GM23338 (cell line): Measurements from ENCODE around the gene SLC4A5. TPM values are rescaled to one million over a fixed set of nuclear protein-coding genes. Genes with fewer than 3 reads are reported as not detected.
A peak's percentile ranks its signal among the peaks of the same experiment; 100 is the strongest.

Experiments used
- ATAC-seq: fragments of 200-7000 bp; cut with Tn5 transposase; 3 replicates; pipeline ENCODE4 v1.9.1; 2020
- DNase-seq: peaks from one replicate; pipeline ENCODE4 v3.0.0-alpha.2; 2015; ENCODE audit warnings: low spot score
- H2AFZ ChIP-seq: fragments of 200-600 bp; sonication (generic); 2 replicates; pipeline ENCODE4 v1.8.0; 2016; ENCODE audit warnings: antibody characterized with exemption, mild to moderate bottlenecking, moderate library complexity
- H3F3A ChIP-seq: fragments of 200-600 bp; sonication (generic); replicated peaks from 2 replicates; pipeline ENCODE4 v1.8.0; 2017; ENCODE audit warnings: antibody characterized with exemption, mixed run types, low read depth
- H3K27ac ChIP-seq: fragments of 200-600 bp; sonication (generic); 2 replicates; pipeline ENCODE4 v1.6.1; 2016; ENCODE audit warnings: low read depth
- H3K27me3 ChIP-seq: fragments of 200-600 bp; sonication (generic); 2 replicates; pipeline ENCODE4 v1.8.0; 2016; ENCODE audit warnings: mild to moderate bottlenecking, mixed run types, moderate library complexity; ENCODE audit not compliant: insufficient read depth
- H3K36me3 ChIP-seq: fragments of 200-600 bp; sonication (generic); 2 replicates; pipeline ENCODE4 v1.8.0; 2016; ENCODE audit warnings: mild to moderate bottlenecking; ENCODE audit not compliant: insufficient read depth
- H3K4me1 ChIP-seq: fragments of 200-600 bp; sonication (generic); 2 replicates; pipeline ENCODE4 v1.8.0; 2016; ENCODE audit warnings: mild to moderate bottlenecking, moderate library complexity; ENCODE audit not compliant: insufficient read depth
- H3K4me2 ChIP-seq: fragments of 200-600 bp; sonication (generic); 2 replicates; pipeline ENCODE4 v1.7.1; 2017; ENCODE audit warnings: mixed run types
- H3K4me3 ChIP-seq: fragments of 200-600 bp; sonication (generic); 2 replicates; pipeline ENCODE4 v1.6.1; 2016; ENCODE audit warnings: mixed run types
- H3K79me2 ChIP-seq: fragments of 200-600 bp; sonication (generic); replicated peaks from 2 replicates; pipeline ENCODE4 v1.8.0; 2017; ENCODE audit warnings: mild to moderate bottlenecking; ENCODE audit not compliant: insufficient read depth
- H3K9me2 ChIP-seq: fragments of 200-600 bp; sonication (generic); 2 replicates; pipeline ENCODE4 v1.8.0; 2017; ENCODE audit not compliant: insufficient read depth
- H4K20me1 ChIP-seq: fragments of 200-600 bp; sonication (generic); replicated peaks from 2 replicates; pipeline ENCODE4 v1.8.0; 2017; ENCODE audit warnings: mild to moderate bottlenecking; ENCODE audit not compliant: insufficient read depth
- H3K27ac Mint-ChIP-seq: 2 replicates; pipeline ENCODE4 v1.8.0; 2020; ENCODE audit warnings: inconsistent platforms, mild to moderate bottlenecking, moderate library complexity, mixed read lengths
- H3K27me3 Mint-ChIP-seq: 3 replicates; pipeline ENCODE4 v1.8.0; 2022; ENCODE audit warnings: low read depth, mild to moderate bottlenecking, moderate library complexity, mixed read lengths, inconsistent platforms; ENCODE audit not compliant: insufficient read depth, poor library complexity
- H3K36me3 Mint-ChIP-seq: 3 replicates; pipeline ENCODE4 v1.8.0; 2021; ENCODE audit warnings: low read depth, mild to moderate bottlenecking, inconsistent platforms, moderate library complexity, mixed read lengths
- H3K4me1 Mint-ChIP-seq: 3 replicates; pipeline ENCODE4 v1.8.0; 2020; ENCODE audit warnings: mild to moderate bottlenecking, inconsistent platforms, mixed read lengths
- H3K4me3 Mint-ChIP-seq: 3 replicates; pipeline ENCODE4 v1.8.0; 2021; ENCODE audit warnings: moderate library complexity, mild to moderate bottlenecking, inconsistent platforms, mixed read lengths
- H3K9me3 Mint-ChIP-seq: 3 replicates; pipeline ENCODE4 v1.8.0; 2020; ENCODE audit warnings: moderate library complexity, mild to moderate bottlenecking, inconsistent platforms, mixed read lengths
- CREB1 ChIP-seq: fragments of 250-450 bp; sonication (Bioruptor Pico); IDR thresholded peaks from 2 replicates; pipeline ENCODE4 v1.5.0; 2020; ENCODE audit warnings: low read depth, mild to moderate bottlenecking, moderate library complexity
- EZH2 ChIP-seq: fragments of 200-600 bp; sonication (generic); IDR thresholded peaks from one replicate; pipeline ENCODE4 v1.8.0; 2017; ENCODE audit warnings: antibody characterized with exemption, mild to moderate bottlenecking, low read depth; ENCODE audit not compliant: unreplicated experiment
- EZH2phosphoT487 ChIP-seq: fragments of 200-600 bp; sonication (generic); IDR thresholded peaks from one replicate; pipeline ENCODE4 v1.8.1; 2018; ENCODE audit warnings: antibody characterized with exemption; ENCODE audit not compliant: unreplicated experiment
- JUNB ChIP-seq: IDR thresholded peaks from one replicate; pipeline ENCODE4 v1.6.1; 2016; ENCODE audit warnings: antibody characterized with exemption; ENCODE audit not compliant: unreplicated experiment
- NANOG ChIP-seq: IDR thresholded peaks from 2 replicates; pipeline ENCODE4 v1.6.1; 2016; ENCODE audit warnings: antibody characterized with exemption, borderline replicate concordance
- ZNF114 ChIP-seq: fragments of 250-450 bp; sonication (Bioruptor Pico); IDR thresholded peaks from 2 replicates; pipeline ENCODE4 v1.5.0; 2020; ENCODE audit warnings: mild to moderate bottlenecking, moderate library complexity
- ZNF331 ChIP-seq: fragments of 250-450 bp; sonication (Bioruptor Pico); IDR thresholded peaks from 2 replicates; pipeline ENCODE4 v1.5.0; 2020; ENCODE audit warnings: low read depth, mild to moderate bottlenecking, moderate library complexity
- polyA plus RNA-seq: library from polyadenylated mRNA; unstranded; fragments of >200 nt; fragmentation: Nextera tagmentation; extraction: Ambion mirVana; gene quantifications from 2 replicates; pipeline ENCODE4 v1.2.1, GENCODE V29; 2016
- total RNA-seq: library from RNA; depleted of rRNA; stranded (reverse); fragments of >200 nt; shearing (Covaris generic); gene quantifications from 2 replicates; pipeline ENCODE4 v1.2.3, GENCODE V29; 2014
- TF ChIP-seq, protein P1 (sequence below): fragments of 250-450 bp; sonication (Bioruptor Pico); IDR thresholded peaks from 2 replicates; pipeline ENCODE4 v1.5.0; 2020; ENCODE audit warnings: mild to moderate bottlenecking, moderate library complexity

The SLC4A5 gene
- total and polyA plus RNA-seq, 2 experiments from 2014 or later: 0.24 to 0.70 TPM

DNA sequence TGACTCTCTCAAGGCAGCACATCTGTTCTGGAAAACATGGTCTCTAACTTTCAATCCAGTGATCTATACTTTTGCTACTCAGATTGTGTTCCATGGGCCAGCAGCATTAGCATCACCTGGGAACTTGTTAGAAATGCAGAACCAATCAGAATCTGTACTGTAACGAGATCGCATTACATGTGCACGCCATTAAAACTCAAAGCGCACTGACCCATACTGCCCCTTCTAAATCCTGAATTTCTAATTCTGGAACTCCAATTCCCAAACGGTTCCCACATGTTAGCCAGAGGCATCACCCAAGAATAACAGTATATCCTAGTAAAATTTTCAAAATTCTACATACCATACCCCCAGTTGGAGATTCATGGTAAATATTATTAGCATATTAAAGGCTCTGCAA is 47.4 kb upstream of the SLC4A5 start:
- peaks cover 10% of the 10 kb centered on the region; the same call in 2 of the 3 replicates for H3K4me1 Mint-ChIP-seq
- H3K36me3 ChIP-seq: 0 out of 2 replicates have a peak, but pooled peaks cover 3% of the 10 kb centered on the region
- H4K20me1 ChIP-seq: peaks cover 25% of the 10 kb centered on the region
- peaks cover 5% of the 10 kb centered on the region for H3K27me3 Mint-ChIP-seq
- H3K9me3 Mint-ChIP-seq: no peaks in the 10 kb centered on the region
- H3K4me3 Mint-ChIP-seq: peak overlapping the region; percentile 88
- peaks cover 12% of the 10 kb centered on the region for H3K4me1 ChIP-seq
- H3K36me3 Mint-ChIP-seq: no peaks in the 10 kb centered on the region
- H3K27ac Mint-ChIP-seq: no peak overlapping the region
- H3K4me3 ChIP-seq: peak overlapping the region; percentile 89
- H2AFZ ChIP-seq: no peak overlapping the region
- no peak overlapping the region for H3K27ac ChIP-seq
- no peaks in the 10 kb centered on the region for H3F3A ChIP-seq
- TF ChIP-seq, protein P1, sequence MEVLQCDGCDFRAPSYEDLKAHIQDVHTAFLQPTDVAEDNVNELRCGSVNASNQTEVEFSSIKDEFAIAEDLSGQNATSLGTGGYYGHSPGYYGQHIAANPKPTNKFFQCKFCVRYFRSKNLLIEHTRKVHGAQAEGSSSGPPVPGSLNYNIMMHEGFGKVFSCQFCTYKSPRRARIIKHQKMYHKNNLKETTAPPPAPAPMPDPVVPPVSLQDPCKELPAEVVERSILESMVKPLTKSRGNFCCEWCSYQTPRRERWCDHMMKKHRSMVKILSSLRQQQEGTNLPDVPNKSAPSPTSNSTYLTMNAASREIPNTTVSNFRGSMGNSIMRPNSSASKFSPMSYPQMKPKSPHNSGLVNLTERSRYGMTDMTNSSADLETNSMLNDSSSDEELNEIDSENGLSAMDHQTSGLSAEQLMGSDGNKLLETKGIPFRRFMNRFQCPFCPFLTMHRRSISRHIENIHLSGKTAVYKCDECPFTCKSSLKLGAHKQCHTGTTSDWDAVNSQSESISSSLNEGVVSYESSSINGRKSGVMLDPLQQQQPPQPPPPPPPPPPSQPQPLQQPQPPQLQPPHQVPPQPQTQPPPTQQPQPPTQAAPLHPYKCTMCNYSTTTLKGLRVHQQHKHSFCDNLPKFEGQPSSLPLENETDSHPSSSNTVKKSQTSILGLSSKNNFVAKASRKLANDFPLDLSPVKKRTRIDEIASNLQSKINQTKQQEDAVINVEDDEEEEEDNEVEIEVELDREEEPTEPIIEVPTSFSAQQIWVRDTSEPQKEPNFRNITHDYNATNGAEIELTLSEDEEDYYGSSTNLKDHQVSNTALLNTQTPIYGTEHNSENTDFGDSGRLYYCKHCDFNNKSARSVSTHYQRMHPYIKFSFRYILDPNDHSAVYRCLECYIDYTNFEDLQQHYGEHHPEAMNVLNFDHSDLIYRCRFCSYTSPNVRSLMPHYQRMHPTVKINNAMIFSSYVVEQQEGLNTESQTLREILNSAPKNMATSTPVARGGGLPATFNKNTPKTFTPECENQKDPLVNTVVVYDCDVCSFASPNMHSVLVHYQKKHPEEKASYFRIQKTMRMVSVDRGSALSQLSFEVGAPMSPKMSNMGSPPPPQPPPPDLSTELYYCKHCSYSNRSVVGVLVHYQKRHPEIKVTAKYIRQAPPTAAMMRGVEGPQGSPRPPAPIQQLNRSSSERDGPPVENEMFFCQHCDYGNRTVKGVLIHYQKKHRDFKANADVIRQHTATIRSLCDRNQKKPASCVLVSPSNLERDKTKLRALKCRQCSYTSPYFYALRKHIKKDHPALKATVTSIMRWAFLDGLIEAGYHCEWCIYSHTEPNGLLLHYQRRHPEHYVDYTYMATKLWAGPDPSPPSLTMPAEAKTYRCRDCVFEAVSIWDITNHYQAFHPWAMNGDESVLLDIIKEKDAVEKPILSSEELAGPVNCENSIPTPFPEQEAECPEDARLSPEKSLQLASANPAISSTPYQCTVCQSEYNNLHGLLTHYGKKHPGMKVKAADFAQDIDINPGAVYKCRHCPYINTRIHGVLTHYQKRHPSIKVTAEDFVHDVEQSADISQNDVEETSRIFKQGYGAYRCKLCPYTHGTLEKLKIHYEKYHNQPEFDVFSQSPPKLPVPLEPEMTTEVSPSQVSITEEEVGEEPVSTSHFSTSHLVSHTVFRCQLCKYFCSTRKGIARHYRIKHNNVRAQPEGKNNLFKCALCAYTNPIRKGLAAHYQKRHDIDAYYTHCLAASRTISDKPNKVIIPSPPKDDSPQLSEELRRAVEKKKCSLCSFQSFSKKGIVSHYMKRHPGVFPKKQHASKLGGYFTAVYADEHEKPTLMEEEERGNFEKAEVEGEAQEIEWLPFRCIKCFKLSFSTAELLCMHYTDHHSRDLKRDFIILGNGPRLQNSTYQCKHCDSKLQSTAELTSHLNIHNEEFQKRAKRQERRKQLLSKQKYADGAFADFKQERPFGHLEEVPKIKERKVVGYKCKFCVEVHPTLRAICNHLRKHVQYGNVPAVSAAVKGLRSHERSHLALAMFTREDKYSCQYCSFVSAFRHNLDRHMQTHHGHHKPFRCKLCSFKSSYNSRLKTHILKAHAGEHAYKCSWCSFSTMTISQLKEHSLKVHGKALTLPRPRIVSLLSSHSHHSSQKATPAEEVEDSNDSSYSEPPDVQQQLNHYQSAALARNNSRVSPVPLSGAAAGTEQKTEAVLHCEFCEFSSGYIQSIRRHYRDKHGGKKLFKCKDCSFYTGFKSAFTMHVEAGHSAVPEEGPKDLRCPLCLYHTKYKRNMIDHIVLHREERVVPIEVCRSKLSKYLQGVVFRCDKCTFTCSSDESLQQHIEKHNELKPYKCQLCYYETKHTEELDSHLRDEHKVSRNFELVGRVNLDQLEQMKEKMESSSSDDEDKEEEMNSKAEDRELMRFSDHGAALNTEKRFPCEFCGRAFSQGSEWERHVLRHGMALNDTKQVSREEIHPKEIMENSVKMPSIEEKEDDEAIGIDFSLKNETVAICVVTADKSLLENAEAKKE (CRISPR knock-in tag): no peak
- TF ChIP-seq EZH2 (no peak), NANOG (no peak), ZNF331 (CRISPR knock-in tag) (no peak)
- H3K27me3 ChIP-seq: no peaks in the 10 kb centered on the region
- H3K79me2 ChIP-seq: peaks cover 57% of the 10 kb centered on the region
- peak overlapping the region; percentile 83 for H3K4me2 ChIP-seq
- H3K9me2 ChIP-seq: no peaks in the 10 kb centered on the region
- peak; percentile 35 for DNase-seq
- peak; percentile 8; the same call in 1 of the 3 replicates for ATAC-seq

- DNase-seq (no peak), ATAC-seq (no peak)
- H3K27ac ChIP-seq: no peak overlapping the region
- H3K4me3 ChIP-seq: no peak overlapping the region
- H4K20me1 ChIP-seq: peaks cover 38% of the 10 kb centered on the region
- H3K9me2 ChIP-seq: no peaks in the 10 kb centered on the region
- no peaks in the 10 kb centered on the region for H3F3A ChIP-seq
- peaks cover 3% of the 10 kb centered on the region; the same call in 1 of the 2 replicates for H3K36me3 ChIP-seq
- no peaks in the 10 kb centered on the region; the same call in 2 of the 3 replicates for H3K36me3 Mint-ChIP-seq
- H3K4me1 Mint-ChIP-seq: peaks cover 10% of the 10 kb centered on the region; the same call in 2 of the 3 replicates
- H2AFZ ChIP-seq: no peak overlapping the region
- peaks cover 12% of the 10 kb centered on the region for H3K4me1 ChIP-seq
- H3K4me2 ChIP-seq: no peak overlapping the region
- H3K4me3 Mint-ChIP-seq: no peak overlapping the region
- no peaks in the 10 kb centered on the region for H3K27me3 ChIP-seq
- no peak overlapping the region for H3K27ac Mint-ChIP-seq
- no peaks in the 10 kb centered on the region for H3K9me3 Mint-ChIP-seq
- H3K79me2 ChIP-seq: peaks cover 87% of the 10 kb centered on the region
- H3K27me3 Mint-ChIP-seq: peaks cover 3% of the 10 kb centered on the region
- TF ChIP-seq EZH2: no peak
- no peak for TF ChIP-seq JUNB
- no peak for TF ChIP-seq CREB1 (CRISPR knock-in tag)
- TF ChIP-seq EZH2phosphoT487: no peak
- TF ChIP-seq ZNF114 (CRISPR knock-in tag): no peak
These were observed 44.1 kb upstream of the SLC4A5 start for GRCh38 chr2:74387346-74387745.
